Liver (tissue), 9 donors: Measurements from ENCODE around the gene CYP2S1. TPM values are rescaled to one million over a fixed set of nuclear protein-coding genes. Genes with fewer than 3 reads are reported as not detected.

Source experiments
- DNase-seq: peaks from one replicate; pipeline ENCODE4 v3.0.0-alpha.2; 2017; ENCODE audit warnings: low spot score
- H3K27ac ChIP-seq, 2 donors: one replicate each; pipeline ENCODE4 v1.7.0; 2013; ENCODE audit warnings: inconsistent platforms in 2 of 2, low read length in 2 of 2, control low read depth in 1 of 2, low read depth in 1 of 2, mild to moderate bottlenecking in 1 of 2
- H3K27me3 ChIP-seq, 4 donors: one replicate each; pipeline versions ENCODE4 v1.6.1 to v1.7.0; 2013; ENCODE audit warnings: low read length in 3 of 4, inconsistent platforms in 1 of 4, mild to moderate bottlenecking in 1 of 4, moderate library complexity in 1 of 4; ENCODE audit not compliant: control insufficient read depth in 4 of 4, insufficient read depth in 4 of 4
- H3K36me3 ChIP-seq, 4 donors: one replicate each; pipeline versions ENCODE4 v1.6.1 to v1.7.0; 2013; ENCODE audit warnings: low read length in 3 of 4, mild to moderate bottlenecking in 3 of 4, low read depth in 1 of 4, moderate library complexity in 1 of 4; ENCODE audit not compliant: control insufficient read depth in 4 of 4, insufficient read depth in 3 of 4
- H3K4me1 ChIP-seq, 4 donors: one replicate each; pipeline versions ENCODE4 v1.6.1 to v1.7.0; 2013; ENCODE audit warnings: low read length in 3 of 4, mild to moderate bottlenecking in 3 of 4, moderate library complexity in 1 of 4; ENCODE audit not compliant: control insufficient read depth in 4 of 4, insufficient read depth in 4 of 4
- H3K4me3 ChIP-seq, 3 donors: one replicate each; pipeline versions ENCODE4 v1.6.1 to v1.7.0; 2013; ENCODE audit warnings: low read length in 3 of 3, control low read depth in 1 of 3, low read depth in 1 of 3, mild to moderate bottlenecking in 1 of 3
- H3K9ac ChIP-seq, 2 donors: one replicate each; pipeline ENCODE4 v1.7.0; 2013; ENCODE audit warnings: low read length in 2 of 2, mild to moderate bottlenecking in 2 of 2, moderate library complexity in 2 of 2, control low read depth in 1 of 2, low read depth in 1 of 2
- H3K9me3 ChIP-seq, 4 donors: one replicate each; pipeline versions ENCODE4 v1.6.1 to v1.7.0; 2013; ENCODE audit warnings: low read length in 3 of 4; ENCODE audit not compliant: control insufficient read depth in 4 of 4
- FOXA1 ChIP-seq: IDR thresholded peaks from 2 replicates; pipeline ENCODE4 v1.6.1; 2016; ENCODE audit warnings: antibody characterized with exemption
- GABPA ChIP-seq, 2 donors: IDR thresholded peaks in 1 of 2; conservative IDR thresholded peaks in 1 of 2; 2 replicates each; pipeline ENCODE4 v1.6.1; 2016; ENCODE audit warnings: antibody characterized with exemption in 2 of 2, mild to moderate bottlenecking in 1 of 2, moderate library complexity in 1 of 2
- HNF4A ChIP-seq, 2 donors: conservative IDR thresholded peaks; 2 replicates each; pipeline ENCODE4 v1.6.1; 2016; ENCODE audit warnings: antibody characterized with exemption in 2 of 2, mild to moderate bottlenecking in 2 of 2
- HNF4G ChIP-seq: IDR thresholded peaks from 2 replicates; pipeline ENCODE4 v1.6.1; 2016; ENCODE audit warnings: antibody characterized with exemption
- JUND ChIP-seq, 2 donors: IDR thresholded peaks; 2 replicates each; pipeline ENCODE4 v1.6.1; 2016; ENCODE audit warnings: antibody characterized with exemption in 2 of 2
- NR2F2 ChIP-seq: IDR thresholded peaks from 2 replicates; pipeline ENCODE4 v1.6.1; 2016; ENCODE audit warnings: antibody characterized with exemption
- RAD21 ChIP-seq, 2 donors: IDR thresholded peaks; 2 replicates each; pipeline ENCODE4 v1.6.1; 2016; ENCODE audit warnings: antibody characterized with exemption in 2 of 2, mild to moderate bottlenecking in 2 of 2
- RXRA ChIP-seq, 2 donors: IDR thresholded peaks; 2 replicates each; pipeline ENCODE4 v1.6.1; 2017 to 2018; ENCODE audit warnings: antibody characterized with exemption in 2 of 2, mild to moderate bottlenecking in 1 of 2
- SP1 ChIP-seq: IDR thresholded peaks from 2 replicates; pipeline ENCODE4 v1.6.1; 2018; ENCODE audit warnings: antibody characterized with exemption, mild to moderate bottlenecking
- YY1 ChIP-seq: IDR thresholded peaks from 2 replicates; pipeline ENCODE4 v1.6.1; 2016; ENCODE audit warnings: antibody characterized with exemption, mild to moderate bottlenecking
- WGBS: extraction: QIAGEN DNeasy Blood & Tissue Kit; methylation state at CpG from one replicate; pipeline ENCODE4 v1.1.7; 2013; 5-methylcytosine and 5-hydroxymethylcytosine counted together
- polyA plus RNA-seq, 2 donors: library from polyadenylated mRNA; stranded (reverse) in 1 of 2; unstranded in 1 of 2; fragments of 200-250 nt in 1 of 2; fragments of >200 nt in 1 of 2; fragmentation: Nextera tagmentation in 1 of 2; extraction: Ambion mirVana in 1 of 2; gene quantifications; one replicate each; pipeline versions ENCODE4 v1.2.1 to v1.2.3, GENCODE V29; 2013 to 2015
- total RNA-seq, 2 donors: library from RNA; depleted of rRNA; stranded (reverse); fragments of >200 nt; gene quantifications; one replicate each; pipeline ENCODE4 v1.2.3, GENCODE V29; 2014
- TF ChIP-seq, protein P1 (sequence below): IDR thresholded peaks from 2 replicates; pipeline ENCODE4 v1.6.1; 2016; ENCODE audit warnings: antibody characterized with exemption, mild to moderate bottlenecking
- TF ChIP-seq, protein P2 (sequence below): IDR thresholded peaks from 2 replicates; pipeline ENCODE4 v1.6.1; 2016; ENCODE audit warnings: antibody characterized with exemption
- TF ChIP-seq, protein P3 (sequence below): fragments of 150-350 bp; IDR thresholded peaks from 2 replicates; pipeline ENCODE4 v1.5.1; 2017; ENCODE audit warnings: improper control_type of control experiment, low read depth, low read length; ENCODE audit not compliant: missing input control
- TF ChIP-seq, protein P4 (sequence below): IDR thresholded peaks from 2 replicates; pipeline ENCODE4 v1.6.1; 2016; ENCODE audit warnings: antibody characterized with exemption
- donor health status: healthy.
- donor health status: healthy.
- donor health status: healthy.
- donor health status: healthy.
- donor health status: healthy.

The CYP2S1 gene
- total and polyA plus RNA-seq, 4 donors, result 0.35 to 1.9 (median 1.5) TPM

DNA sequence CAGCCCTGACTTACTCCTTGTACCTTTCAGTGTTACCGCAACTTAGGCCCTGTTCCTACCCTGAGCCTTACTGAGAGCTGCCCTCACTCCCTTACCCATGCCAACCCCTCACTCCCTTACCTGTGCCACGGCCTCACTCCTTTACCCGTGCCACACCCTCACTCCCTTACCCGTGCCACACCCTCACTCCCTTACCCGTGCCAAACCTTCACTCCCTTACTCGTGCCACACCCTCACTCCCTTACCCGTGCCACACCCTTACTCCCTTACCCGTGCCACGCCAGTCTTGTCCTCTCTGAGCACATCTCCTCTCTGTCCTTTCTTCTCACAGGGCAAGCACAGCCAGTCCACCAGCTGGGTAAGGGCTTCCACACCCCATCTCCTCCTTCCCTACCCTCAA, 46.3 kb downstream of the CYP2S1 start:
- H3K9me3 ChIP-seq, result no peaks in the 10 kb centered on the region
- 83% methylated on average over 9 of the region's 9 CpGs for WGBS
- no peak overlapping the region for H3K27ac ChIP-seq
- H3K4me3 ChIP-seq, result no peak overlapping the region
- DNase-seq, result no peak
- no peaks in the 10 kb centered on the region for H3K36me3 ChIP-seq
- no peak overlapping the region for H3K9ac ChIP-seq
- TF ChIP-seq, protein P1, sequence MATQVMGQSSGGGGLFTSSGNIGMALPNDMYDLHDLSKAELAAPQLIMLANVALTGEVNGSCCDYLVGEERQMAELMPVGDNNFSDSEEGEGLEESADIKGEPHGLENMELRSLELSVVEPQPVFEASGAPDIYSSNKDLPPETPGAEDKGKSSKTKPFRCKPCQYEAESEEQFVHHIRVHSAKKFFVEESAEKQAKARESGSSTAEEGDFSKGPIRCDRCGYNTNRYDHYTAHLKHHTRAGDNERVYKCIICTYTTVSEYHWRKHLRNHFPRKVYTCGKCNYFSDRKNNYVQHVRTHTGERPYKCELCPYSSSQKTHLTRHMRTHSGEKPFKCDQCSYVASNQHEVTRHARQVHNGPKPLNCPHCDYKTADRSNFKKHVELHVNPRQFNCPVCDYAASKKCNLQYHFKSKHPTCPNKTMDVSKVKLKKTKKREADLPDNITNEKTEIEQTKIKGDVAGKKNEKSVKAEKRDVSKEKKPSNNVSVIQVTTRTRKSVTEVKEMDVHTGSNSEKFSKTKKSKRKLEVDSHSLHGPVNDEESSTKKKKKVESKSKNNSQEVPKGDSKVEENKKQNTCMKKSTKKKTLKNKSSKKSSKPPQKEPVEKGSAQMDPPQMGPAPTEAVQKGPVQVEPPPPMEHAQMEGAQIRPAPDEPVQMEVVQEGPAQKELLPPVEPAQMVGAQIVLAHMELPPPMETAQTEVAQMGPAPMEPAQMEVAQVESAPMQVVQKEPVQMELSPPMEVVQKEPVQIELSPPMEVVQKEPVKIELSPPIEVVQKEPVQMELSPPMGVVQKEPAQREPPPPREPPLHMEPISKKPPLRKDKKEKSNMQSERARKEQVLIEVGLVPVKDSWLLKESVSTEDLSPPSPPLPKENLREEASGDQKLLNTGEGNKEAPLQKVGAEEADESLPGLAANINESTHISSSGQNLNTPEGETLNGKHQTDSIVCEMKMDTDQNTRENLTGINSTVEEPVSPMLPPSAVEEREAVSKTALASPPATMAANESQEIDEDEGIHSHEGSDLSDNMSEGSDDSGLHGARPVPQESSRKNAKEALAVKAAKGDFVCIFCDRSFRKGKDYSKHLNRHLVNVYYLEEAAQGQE, result no peak
- TF ChIP-seq GABPA (IDR thresholded peaks at IDR 0.05 in 1 of 2, conservative IDR thresholded peaks at IDR 0.05 in 1 of 2), result no peak
- TF ChIP-seq, protein P2, sequence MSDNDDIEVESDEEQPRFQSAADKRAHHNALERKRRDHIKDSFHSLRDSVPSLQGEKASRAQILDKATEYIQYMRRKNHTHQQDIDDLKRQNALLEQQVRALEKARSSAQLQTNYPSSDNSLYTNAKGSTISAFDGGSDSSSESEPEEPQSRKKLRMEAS, result no peak
- no peak for TF ChIP-seq JUND (IDR thresholded peaks at IDR 0.05)
- TF ChIP-seq NR2F2, result no peak
- TF ChIP-seq SP1, result no peak
- TF ChIP-seq HNF4A (conservative IDR thresholded peaks at IDR 0.05), result no peak
- TF ChIP-seq, protein P3, sequence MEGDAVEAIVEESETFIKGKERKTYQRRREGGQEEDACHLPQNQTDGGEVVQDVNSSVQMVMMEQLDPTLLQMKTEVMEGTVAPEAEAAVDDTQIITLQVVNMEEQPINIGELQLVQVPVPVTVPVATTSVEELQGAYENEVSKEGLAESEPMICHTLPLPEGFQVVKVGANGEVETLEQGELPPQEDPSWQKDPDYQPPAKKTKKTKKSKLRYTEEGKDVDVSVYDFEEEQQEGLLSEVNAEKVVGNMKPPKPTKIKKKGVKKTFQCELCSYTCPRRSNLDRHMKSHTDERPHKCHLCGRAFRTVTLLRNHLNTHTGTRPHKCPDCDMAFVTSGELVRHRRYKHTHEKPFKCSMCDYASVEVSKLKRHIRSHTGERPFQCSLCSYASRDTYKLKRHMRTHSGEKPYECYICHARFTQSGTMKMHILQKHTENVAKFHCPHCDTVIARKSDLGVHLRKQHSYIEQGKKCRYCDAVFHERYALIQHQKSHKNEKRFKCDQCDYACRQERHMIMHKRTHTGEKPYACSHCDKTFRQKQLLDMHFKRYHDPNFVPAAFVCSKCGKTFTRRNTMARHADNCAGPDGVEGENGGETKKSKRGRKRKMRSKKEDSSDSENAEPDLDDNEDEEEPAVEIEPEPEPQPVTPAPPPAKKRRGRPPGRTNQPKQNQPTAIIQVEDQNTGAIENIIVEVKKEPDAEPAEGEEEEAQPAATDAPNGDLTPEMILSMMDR, result no peak
- TF ChIP-seq, protein P4, sequence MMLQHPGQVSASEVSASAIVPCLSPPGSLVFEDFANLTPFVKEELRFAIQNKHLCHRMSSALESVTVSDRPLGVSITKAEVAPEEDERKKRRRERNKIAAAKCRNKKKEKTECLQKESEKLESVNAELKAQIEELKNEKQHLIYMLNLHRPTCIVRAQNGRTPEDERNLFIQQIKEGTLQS, result no peak
- TF ChIP-seq YY1, result no peak
- no peak for TF ChIP-seq RXRA (IDR thresholded peaks at IDR 0.05)
- no peaks in the 10 kb centered on the region for H3K4me1 ChIP-seq
- H3K27me3 ChIP-seq, result no peaks in the 10 kb centered on the region

DNA sequence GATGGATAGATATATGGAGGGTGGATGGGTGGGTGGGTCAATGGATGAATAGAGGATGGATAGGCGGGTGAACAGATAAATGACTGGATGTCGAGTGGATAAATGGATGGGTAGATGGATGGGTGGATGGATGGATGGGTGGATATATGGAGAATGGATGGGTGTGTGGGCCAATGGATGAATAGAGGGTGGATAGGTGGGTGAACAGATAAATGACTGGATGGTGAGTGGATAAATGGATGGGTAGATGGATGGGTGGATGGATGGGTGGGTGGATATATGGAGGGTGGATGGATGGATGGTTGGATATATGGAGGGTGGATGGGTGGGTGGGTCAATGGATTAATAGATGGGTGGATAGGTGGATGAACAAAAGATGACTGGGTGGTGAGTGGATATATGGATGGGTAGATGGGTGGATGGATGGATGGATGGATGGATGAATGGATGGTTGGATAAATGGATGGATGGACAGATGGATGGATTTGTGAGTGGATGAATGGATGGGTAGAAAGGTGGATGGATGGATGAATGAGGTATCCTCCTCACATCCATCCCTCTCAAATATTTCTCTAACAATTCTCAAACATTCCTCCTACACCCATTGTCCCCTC, 47.0 kb downstream of the CYP2S1 start:
- no peaks in the 10 kb centered on the region for H3K4me1 ChIP-seq
- H3K36me3 ChIP-seq, result no peaks in the 10 kb centered on the region

DNA sequence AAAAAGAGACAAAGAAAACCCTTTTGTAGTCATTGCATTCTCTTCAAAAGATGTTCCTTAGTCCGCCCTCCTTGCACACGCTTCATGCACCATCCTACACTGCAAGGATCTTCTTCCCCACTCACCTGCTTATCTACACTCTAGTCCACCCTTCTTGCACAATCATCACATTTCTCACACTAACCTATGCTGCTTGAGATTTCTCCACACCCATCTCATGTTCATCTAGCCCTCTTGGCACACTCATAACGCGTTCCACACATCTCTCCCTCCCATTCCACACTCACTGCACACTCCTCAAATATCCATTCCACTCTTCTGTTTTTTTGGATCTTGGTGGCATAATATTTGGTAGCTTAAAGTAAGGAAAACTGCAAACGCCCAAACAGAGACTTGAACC, 48.8 kb downstream of the CYP2S1 start:
- Histone ChIP-seq H3K27ac (no peak overlapping the region), H3K9me3 (no peaks in the 10 kb centered on the region), H3K36me3 (no peaks in the 10 kb centered on the region), H3K27me3 (no peaks in the 10 kb centered on the region), H3K4me3 (no peak overlapping the region), H3K9ac (no peak overlapping the region), H3K4me1 (no peaks in the 10 kb centered on the region)
- no peak for DNase-seq
- WGBS, result 83% methylated on average over 5 of the region's 5 CpGs
- TF ChIP-seq GABPA (IDR thresholded peaks at IDR 0.05 in 1 of 2, conservative IDR thresholded peaks at IDR 0.05 in 1 of 2), result no peak
- TF ChIP-seq HNF4G, result no peak
- no peak for TF ChIP-seq FOXA1
- no peak for TF ChIP-seq NR2F2
- TF ChIP-seq, protein P4, result no peak
- no peak for TF ChIP-seq SP1
- TF ChIP-seq JUND (IDR thresholded peaks at IDR 0.05), result no peak
- no peak for TF ChIP-seq HNF4A (conservative IDR thresholded peaks at IDR 0.05)
- TF ChIP-seq, protein P1, result no peak
- TF ChIP-seq, protein P2, result no peak
- no peak for TF ChIP-seq RAD21 (IDR thresholded peaks at IDR 0.05)
- no peak for TF ChIP-seq RXRA (IDR thresholded peaks at IDR 0.05)

More for the DNA sequence above, 47.0 kb downstream of the CYP2S1 start:
- Histone ChIP-seq H3K27me3 (no peaks in the 10 kb centered on the region), H3K9me3 (no peaks in the 10 kb centered on the region), H3K4me3 (no peak overlapping the region), H3K27ac (no peak overlapping the region), H3K9ac (no peak overlapping the region)
- WGBS, result 88% methylated on average over 2 of the region's 2 CpGs
- no peak for DNase-seq
- TF ChIP-seq HNF4G, result no peak
